ENCODE data around the gene HOXD3.

HOXD3 gene

DNA sequence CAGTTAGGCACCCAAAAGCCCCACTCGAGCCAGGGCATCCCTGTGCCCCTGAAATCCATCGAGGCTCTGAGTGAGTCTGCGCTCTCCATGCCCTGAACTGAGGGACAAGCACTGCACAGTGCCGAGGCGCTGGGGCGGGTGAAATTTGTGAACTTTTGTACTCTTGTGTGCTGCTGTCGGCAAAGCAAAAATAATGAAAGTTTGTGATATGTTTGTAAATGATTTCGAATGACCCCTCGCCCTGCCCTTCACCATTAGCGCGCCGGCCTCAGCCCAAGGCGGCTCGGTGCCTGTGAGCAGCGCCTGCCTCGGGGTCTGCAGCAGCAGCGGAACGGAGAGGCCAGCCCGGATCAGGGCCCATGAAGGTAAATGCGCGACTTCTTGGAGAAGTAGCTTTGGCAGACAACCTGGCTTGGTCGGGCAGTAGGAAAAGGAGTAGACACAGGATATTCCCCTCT, 7.6 kb upstream of the HOXD3 start:
- no peak for DNase-seq (ENCODE audit: low read depth in 2 of 2)

DNA sequence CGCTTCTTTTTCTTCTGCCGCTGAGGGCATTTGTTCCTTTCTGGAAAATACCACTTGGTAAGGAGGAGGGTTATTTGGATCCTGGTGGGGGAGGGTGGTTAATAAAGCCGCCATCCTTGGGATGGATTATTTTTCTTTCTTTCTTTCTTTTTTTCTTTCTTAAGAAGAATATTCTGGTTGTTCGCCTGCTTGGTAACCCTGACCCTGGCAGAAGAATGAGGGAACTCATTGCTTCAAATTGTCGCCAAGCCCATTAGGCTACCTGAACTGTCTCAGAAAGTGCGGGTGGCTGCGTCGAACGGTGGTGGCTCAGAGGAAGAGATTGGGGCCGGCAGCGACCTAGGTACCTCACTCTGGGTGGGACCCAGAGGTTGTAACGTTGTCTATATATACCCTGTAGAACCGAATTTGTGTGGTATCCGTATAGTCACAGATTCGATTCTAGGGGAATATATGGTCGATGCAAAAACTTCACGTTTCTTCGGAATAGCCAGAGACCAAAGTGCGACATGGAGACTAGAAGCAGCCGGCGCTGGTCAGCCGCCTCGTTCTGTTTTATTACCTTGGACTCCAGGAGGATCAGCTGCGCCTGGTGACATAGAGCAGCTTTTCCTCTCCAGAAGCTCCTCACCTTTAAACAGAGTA, 7.0 kb upstream of the HOXD3 start:
- DNase-seq (ENCODE audit: low read depth in 2 of 2) = no peak

DNA sequence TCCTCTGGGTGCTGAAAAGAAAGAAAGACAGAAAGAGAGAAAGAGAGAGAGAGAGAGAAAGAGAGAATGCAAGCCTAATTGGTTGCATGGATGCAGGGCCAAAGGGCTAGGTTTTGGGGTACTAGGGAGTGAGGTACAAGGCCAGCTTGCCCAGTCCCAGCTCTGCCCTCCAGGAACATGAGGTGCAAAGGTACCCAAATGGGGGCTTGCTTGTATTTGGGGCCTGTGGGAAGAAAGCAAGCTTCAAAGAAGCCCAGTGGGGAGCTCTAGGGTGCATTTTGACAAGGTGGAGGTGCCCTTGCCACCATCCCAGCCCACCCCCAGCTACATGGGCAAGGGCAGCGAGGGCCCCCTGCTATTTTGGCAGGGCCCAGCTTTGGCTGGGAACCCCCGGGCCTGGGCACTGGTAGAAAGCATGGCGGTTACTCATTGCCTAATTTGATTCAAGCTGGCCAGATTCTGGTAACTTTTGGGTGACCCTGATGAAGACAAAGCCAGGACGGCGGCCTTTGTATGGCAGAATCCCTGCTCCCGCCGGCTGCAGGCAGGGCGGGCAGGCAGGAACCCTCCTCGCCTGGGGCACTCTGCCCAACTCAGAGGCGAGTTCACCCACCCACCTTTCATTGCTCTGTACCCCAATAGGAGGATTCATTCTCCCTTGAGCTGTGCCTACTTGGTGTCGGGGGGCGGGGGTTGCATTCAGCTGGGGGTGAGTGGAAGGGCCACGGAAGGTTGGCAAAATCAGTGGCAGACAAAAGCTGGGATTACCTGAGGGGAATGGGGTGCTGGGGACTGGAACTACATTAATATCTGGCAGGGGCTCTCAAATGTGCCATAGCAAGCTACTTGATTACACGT, 6.3 kb upstream of the HOXD3 start:
- DNase-seq (ENCODE audit: low read depth in 2 of 2) = no peak

DNA sequence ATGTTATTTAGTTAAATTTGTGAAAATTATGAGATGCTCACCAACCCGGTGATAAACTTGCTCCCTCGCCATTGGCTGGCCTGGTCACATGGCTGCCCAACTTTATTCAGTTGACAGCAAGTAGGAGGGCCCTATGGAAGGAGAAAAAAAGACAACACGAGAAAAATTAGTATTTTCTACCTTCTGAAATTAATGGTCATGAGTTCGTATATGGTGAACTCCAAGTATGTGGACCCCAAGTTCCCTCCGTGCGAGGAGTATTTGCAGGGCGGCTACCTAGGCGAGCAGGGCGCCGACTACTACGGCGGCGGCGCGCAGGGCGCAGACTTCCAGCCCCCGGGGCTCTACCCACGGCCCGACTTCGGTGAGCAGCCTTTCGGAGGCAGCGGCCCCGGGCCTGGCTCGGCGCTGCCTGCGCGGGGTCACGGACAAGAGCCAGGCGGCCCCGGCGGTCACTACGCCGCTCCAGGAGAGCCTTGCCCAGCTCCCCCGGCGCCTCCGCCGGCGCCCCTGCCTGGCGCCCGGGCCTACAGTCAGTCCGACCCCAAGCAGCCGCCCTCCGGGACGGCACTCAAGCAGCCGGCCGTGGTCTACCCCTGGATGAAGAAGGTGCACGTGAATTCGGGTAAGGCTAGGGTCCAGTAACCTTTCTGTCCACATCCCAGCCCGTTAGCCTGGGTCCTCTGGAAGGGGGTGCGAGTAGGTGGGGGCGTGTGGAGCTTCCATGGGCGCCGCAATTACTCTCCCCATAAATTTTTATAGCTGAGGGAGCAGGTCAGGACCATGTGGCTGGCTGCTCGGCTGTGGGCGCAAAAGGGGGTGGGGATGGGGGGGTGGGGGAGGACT, 5.4 kb upstream of the HOXD3 start, which contains the start of gene HOXD4:
Gene HOXD4, plus strand, starts transcription at position 109 of the 846 bp plus-strand sequence. Its CDS starts 84 bp downstream, at position 193.
- DNase-seq (ENCODE audit: low read depth in 2 of 2) = no peak

DNA sequence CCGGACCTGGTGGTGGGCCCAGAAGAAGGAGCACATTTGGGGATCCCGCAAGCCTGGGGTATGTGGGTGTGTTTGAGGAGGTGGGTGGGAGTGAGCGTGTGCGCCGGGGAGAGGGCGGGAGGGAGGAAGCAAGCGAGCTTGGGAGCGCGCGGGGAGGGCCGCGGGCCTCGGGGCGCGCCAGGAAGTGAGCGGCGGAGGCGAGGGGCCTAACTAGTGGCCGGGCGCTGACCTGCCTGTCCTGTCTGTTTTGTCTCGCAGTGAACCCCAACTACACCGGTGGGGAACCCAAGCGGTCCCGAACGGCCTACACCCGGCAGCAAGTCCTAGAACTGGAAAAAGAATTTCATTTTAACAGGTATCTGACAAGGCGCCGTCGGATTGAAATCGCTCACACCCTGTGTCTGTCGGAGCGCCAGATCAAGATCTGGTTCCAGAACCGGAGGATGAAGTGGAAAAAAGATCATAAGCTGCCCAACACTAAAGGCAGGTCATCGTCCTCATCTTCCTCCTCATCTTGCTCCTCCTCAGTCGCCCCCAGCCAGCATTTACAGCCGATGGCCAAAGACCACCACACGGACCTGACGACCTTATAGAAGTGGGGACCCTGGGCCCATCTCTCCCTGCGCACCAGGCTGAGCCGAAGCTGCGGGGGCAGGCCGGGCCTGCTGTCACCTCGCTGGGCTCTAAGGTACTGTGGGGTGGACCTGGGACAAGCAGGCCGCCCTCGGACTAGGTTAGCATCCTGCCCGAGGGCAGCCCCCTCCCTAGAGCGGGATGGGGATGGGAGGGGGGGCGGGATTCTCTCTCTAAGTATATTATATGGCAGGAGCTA, 4.5 kb upstream of the HOXD3 start:
- DNase-seq (ENCODE audit: low read depth in 2 of 2) = no peak

DNA sequence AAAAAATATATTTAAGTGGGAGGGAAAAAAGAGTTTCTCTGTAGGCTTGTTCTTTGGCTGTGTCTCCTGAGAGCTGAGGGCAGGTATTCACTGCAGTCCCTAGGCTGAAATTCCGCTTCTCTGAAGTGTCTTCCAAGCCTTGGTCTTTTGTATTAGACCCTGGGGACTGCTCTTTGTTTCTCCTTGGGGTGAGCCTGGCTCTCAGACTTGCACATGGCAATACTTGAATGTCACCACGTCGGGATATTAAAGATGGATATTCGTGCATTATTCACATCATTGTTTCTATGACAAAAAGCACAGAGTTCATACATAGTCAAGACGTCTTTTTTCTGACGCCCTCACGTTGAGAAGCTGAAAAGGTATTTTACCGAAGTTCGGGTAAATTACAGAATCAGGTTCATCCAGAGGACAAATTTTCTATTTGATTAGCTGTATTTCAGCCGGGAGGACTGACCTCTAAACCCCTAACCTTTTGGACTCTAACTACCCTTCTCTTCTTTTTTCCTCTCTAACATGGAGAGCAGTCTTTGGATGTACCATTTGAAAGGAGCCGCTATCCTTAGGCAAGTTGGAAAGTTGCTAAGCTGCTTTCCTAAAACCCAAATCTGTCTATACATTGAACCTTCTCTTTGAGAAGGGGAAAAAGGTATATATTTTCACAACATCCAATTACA, 2.4 kb upstream of the HOXD3 start:
- DNase-seq (ENCODE audit: low read depth in 2 of 2) = no peak

DNA sequence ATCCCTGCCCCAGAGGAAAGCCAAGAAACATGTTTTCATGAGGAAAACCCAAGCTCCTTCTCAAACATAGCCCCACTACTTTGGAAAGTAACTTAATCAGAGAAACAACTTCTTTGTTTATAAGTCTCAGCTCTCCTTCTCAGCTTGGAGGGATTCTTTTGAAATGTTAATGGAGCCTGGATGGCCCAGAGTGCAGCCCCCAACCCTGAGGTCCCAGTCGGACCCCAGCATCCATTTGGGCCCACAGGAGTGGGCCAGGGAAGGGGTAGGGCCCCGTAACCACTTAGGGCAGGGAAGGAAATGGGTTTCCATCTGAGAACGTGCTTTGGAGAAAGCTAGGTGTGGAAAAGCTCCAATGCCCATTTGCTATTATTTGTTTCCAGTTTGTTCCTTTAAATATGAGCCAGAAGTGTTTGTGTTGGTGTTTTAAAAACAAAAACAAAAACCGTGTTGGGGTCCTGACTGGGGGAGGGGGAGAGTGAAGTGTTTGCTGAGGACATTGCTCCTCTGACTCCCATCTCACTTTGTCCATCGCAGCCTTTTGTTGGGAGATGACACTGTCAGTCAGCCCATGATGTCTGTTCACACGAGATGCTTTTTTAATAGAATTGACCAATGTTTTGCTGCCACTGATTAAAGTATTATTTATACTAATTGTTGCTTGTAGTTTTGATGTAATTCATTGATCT, 1.6 kb upstream of the HOXD3 start:
- DNase-seq (ENCODE audit: low read depth in 2 of 2) = no peak

DNA sequence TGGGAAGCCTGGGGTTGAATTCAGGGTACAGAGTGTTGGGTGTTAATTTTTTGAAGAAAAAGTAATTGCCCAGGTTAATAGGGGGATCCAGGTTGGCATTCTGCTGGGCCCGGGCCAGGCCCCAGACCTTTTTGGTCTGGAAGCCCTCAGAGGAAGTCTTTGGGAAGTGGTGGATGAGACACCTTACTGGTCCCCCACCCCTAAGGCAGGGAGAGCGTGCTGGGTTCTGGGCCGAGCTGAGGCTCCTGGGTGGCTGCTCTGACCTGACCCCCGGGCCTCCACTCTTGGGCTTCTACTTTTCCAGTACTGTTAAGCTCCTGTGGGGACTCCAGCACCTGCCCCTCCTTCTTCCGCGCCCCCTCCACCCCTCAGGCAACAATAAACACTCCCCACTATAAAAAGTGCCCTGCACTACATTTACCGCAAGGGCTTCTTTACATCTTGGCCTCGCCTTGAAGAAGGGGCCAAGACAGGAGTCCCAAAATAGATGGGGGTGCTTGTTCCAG, 753 bp upstream of the HOXD3 start:
- no peak for DNase-seq (ENCODE audit: low read depth in 2 of 2)

DNA sequence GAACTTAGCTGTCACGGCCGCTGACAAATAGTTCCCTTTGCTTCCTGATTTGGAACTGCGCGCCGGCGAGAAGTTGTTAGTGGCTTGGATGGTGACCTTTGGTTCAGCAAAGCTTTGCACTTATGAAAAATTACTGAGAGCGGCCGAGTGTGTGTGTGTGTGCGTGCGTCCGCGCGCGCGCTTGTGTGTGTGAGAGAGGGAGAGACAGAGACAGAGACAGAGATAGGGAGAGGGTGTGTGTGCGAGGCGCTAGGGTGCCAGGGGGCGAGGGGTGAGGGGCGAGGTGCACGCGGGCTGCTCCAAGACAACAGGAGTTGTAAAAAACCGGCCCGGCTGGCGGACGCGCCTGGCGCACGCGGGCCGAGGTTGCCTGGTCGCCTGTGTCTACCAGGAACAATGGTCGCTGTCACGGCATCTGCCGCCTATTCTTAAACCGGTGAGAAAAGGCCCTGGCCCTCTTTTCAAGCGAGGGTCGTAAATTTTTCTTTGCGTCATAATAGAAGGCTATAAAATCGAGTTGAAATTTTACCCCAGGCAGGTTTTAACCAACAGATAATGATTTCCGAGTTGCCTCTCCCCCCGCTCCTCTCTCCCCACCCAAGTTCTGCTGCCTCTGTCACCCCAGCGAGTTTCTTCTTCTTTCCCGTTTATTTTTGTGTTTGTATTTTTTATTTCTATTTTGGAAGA, 535 bp downstream of the HOXD3 start:
- no peak for DNase-seq (ENCODE audit: low read depth in 2 of 2)

DNA sequence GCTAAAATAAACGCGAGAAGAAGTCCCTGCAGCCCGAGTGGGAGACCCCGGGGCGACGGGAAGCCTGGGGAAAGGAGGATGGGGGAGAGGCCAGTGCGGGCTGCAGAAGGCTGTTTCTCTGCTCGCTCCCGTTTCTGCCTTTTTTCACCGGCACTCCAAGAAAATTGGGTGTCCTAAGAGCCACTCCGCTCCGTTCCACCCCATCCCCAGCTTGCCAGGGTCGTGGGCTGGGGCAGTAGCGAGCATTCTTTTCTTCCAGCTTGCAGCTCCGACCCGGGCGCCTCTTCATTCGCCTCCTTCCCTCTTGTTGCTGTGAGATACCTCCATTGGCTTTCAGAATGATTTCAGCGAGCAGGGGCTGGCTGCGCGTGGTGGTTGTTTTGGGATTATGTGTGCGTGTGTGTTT, 1.1 kb downstream of the HOXD3 start:
- no peak for DNase-seq (ENCODE audit: low read depth in 2 of 2)

DNA sequence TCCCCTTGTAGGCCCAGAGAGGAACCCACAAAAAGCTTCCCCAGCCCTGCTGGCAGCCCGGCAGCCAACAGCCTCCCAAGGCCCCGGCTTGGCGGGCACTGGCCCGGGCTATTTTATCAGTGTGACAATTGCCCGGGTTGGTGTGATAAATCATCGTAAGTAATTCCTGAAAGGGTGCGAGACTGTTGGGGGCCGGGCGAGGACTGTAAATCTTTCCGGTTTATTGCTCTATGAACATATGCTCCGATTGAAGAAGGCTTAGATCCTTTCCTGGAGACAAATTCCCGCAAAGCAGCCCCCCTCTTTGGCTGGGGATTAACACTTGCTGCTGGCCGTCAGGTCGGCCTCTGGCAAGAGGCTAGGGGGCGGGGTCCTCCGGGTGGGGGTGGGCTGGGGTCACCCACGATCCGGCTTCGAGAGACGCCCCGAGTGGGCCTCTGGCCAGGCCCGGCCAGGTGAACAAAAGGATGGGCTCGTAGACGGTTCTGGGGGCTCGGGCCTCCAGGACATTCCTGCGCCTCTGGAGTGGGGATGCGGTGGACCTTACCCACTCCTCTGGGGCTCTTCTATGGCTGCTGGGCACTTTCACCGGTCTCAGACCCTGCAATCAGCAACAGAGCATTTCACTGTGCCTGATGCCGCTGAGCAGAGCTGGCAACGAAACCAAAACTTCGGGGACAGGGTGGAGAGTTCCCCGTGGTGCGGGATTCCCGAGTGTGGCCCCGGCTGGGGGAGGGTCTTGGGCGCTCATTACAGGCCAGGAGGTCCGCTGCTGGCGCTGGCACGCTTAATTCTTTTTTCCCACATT, 2.0 kb downstream of the HOXD3 start:
- no peak for DNase-seq (ENCODE audit: low read depth in 2 of 2)

DNA sequence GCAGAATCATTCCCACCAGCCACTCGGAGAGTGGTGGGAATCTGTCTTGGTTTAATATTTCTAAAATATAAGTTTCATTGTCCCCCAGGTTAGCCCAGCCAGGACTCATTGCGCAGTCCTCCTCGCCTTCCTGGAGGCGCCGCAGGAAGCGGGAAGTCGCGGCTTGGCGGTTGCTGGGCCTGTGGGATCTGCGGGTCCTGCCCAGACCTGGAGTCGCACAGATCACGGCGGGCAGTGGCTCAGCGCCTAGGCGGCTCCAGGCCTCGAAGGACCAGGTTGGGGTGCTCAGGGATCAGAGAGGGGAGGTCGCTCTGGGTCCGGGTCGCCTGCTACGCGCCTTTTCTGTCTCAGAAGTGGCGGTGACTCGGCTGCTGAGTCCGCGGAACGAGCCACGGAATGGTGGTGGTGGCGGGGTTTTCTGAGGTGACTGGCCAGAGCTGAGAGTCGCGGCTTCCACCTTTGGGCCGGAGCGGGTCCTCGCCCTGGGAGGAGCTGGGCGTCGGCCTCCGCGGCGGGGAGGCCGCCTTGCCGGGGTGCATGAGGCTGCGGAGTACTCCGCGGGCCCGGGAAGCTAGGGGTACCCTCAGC, 2.6 kb downstream of the HOXD3 start:
- no peak for DNase-seq (ENCODE audit: low read depth in 2 of 2)

DNA sequence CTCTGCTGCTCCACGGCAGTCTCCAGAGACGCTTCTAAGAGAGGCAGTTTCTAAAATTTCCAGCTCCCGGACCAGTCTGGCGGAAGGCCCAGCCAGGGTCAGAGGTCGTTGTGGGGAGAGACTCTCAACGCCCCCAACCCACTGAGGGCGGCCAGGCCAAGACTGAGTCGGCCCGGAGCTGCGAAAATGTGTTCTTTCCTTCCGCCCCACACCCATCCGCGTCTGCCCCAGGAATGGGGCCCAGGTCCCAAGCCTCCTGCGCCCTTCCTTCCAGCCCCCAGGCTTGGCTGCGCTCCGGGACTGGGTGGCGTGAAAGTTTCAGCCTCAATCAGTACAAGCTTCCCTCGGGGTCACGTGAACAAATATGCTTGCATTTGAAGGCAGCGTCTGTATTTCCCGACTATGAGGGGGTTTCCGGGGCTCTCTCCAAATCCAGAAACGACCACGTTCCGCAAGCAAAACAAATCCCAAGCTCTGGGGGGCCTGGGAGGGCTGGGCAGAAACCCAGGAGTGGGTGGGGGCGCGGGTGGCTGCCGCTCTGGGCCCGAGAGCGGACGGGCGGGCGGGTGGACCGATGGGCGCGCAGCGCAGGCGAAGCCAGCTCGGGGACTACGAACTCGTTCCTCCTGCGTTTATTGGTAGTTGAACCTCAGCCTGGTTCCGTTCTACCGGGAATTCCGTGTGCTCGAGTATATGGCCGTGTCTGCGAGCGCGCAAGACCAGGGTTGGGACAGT, 3.3 kb downstream of the HOXD3 start:
- DNase-seq (ENCODE audit: low read depth in 2 of 2) = no peak

DNA sequence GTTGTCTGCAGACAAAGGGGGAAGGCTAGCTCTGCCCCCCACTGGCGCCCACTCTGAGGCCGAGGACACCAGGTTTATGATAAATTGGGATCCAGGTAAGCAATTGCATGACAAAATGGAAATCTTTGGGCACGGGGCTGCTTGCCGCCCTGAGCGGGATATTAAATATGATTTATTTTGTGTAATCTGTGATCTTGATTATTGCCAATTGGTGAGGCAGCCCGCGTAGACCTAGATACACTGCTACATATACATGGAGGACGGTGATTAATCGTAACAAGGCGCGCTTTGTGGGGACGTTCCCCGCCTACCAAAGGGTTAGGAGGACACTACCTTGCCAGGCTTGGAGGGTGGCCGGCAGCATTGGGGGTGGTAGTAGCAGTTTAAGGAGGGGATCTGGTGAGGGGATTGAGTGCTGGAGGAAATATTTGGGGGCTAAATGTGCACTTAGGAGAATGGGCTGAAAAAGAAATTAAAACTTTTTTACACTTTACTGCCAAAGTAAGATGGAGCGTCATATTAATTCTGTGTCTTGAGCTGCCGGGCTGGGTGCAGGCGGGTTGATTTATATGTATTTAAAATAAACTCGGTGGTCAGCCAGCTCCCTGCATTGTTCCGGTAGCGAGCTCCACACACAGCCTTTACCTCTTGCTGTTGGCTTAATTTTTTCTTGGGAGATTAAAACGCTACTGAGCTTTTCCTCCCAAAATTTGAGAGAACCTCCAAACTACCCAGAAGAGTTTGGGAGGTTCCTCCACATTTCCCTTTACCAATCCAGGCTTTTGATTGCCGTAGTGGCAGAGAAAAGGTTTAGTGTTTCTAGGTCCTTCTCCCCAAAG, 4.1 kb downstream of the HOXD3 start:
- DNase-seq (ENCODE audit: low read depth in 2 of 2) = no peak

DNA sequence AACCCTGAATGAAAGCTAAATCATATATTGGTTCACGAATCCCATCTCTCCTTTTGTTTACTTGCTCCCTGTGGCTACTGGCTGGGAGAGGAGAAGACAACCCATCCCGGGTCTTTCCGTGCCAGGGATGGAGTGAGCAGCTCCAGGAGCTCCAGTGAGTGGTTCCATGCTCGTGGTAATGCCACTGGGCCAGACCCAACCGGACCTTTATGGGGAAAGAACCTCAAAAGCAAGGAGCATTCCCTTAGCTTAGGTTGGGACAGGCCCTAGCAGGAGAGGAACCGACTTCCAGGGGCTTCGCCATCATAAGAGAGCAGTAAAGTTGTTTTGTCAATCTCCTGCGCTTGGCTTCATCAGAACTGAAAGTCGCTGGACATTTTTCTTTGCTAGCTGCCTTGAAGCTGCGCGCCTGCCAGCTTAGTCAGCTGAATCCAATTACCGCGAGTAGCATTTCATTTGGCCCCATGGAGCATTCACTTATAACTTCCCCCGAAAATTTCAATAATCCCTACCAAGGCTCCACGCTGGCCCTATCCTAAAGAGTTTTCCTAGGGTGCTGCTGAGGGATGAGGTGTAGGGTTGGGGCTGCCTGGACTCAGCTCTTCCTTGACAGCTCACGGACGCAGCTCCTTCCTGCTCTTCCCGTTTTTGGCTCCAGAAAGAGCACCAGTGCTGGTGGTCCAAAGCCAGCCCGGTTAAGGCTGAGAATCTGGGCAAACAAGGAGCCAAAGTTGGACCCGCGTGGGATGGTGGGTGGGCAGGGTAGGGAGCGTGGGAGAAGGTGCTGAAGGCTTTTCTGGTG, 4.9 kb downstream of the HOXD3 start:
- no peak for DNase-seq (ENCODE audit: low read depth in 2 of 2)
